ENCODE measurements around the gene RTL1. TPM values are rescaled to one million over a fixed set of nuclear protein-coding genes. Genes with fewer than 3 reads are reported as not detected.

RTL1 gene
- total RNA-seq, 1 donor from 2014 or later, result not detected

- H3K9me3 Mint-ChIP-seq (ENCODE audit: unreplicated experiment), result no peaks in the 10 kb centered on the region
- H3K27ac Mint-ChIP-seq (ENCODE audit: unreplicated experiment), result no peak overlapping the region
- DNase-seq, result no peak
- H3K4me1 Mint-ChIP-seq (ENCODE audit: low read depth, unreplicated experiment), result no peaks in the 10 kb centered on the region
- no peak for TF ChIP-seq CTCF (IDR thresholded peaks at IDR 0.05; ENCODE audit: partially characterized antibody, unreplicated experiment)
- no peak overlapping the region for H3K4me3 Mint-ChIP-seq (ENCODE audit: unreplicated experiment)
- H3K27me3 Mint-ChIP-seq (ENCODE audit: unreplicated experiment), result no peaks in the 10 kb centered on the region
- H3K36me3 Mint-ChIP-seq (ENCODE audit: unreplicated experiment), result no peaks in the 10 kb centered on the region
These were observed 11.1 kb upstream of the RTL1 start for GRCh38 chr14:100914597-100915021.

- no peak overlapping the region for H3K4me3 Mint-ChIP-seq (ENCODE audit: unreplicated experiment)
- no peak for DNase-seq
- no peaks in the 10 kb centered on the region for H3K27me3 Mint-ChIP-seq (ENCODE audit: unreplicated experiment)
- no peaks in the 10 kb centered on the region for H3K4me1 Mint-ChIP-seq (ENCODE audit: low read depth, unreplicated experiment)
- H3K9me3 Mint-ChIP-seq (ENCODE audit: unreplicated experiment), result no peaks in the 10 kb centered on the region
- no peak for TF ChIP-seq CTCF (IDR thresholded peaks at IDR 0.05; ENCODE audit: partially characterized antibody, unreplicated experiment)
- no peaks in the 10 kb centered on the region for H3K36me3 Mint-ChIP-seq (ENCODE audit: unreplicated experiment)
- no peak overlapping the region for H3K27ac Mint-ChIP-seq (ENCODE audit: unreplicated experiment)
These were observed 8.3 kb upstream of the RTL1 start for GRCh38 chr14:100911665-100912316.

- Mint-ChIP-seq H3K4me1 (ENCODE audit: low read depth, unreplicated experiment) (no peaks in the 10 kb centered on the region), H3K27ac (ENCODE audit: unreplicated experiment) (no peak overlapping the region), H3K27me3 (ENCODE audit: unreplicated experiment) (no peaks in the 10 kb centered on the region), H3K9me3 (ENCODE audit: unreplicated experiment) (no peaks in the 10 kb centered on the region), H3K36me3 (ENCODE audit: unreplicated experiment) (no peaks in the 10 kb centered on the region), H3K4me3 (ENCODE audit: unreplicated experiment) (no peak overlapping the region)
- TF ChIP-seq CTCF (IDR thresholded peaks at IDR 0.05; ENCODE audit: partially characterized antibody, unreplicated experiment), result no peak
- DNase-seq, result no peak
These were observed 7.6 kb upstream of the RTL1 start for GRCh38 chr14:100910888-100911664.

GRCh38 chr14:100909439-100909838 is 5.9 kb upstream of the RTL1 start:
- H3K27ac Mint-ChIP-seq (ENCODE audit: unreplicated experiment), result no peak overlapping the region
- H3K36me3 Mint-ChIP-seq (ENCODE audit: unreplicated experiment), result no peaks in the 10 kb centered on the region
- peaks cover 2% of the 10 kb centered on the region for H3K27me3 Mint-ChIP-seq (ENCODE audit: unreplicated experiment)

More at GRCh38 chr14:100909439-100909838, 5.9 kb upstream of the RTL1 start:
- peaks cover 4% of the 10 kb centered on the region for H3K4me1 Mint-ChIP-seq (ENCODE audit: low read depth, unreplicated experiment)
- no peak for DNase-seq
- H3K9me3 Mint-ChIP-seq (ENCODE audit: unreplicated experiment), result peaks cover 6% of the 10 kb centered on the region
- no peak for TF ChIP-seq CTCF (IDR thresholded peaks at IDR 0.05; ENCODE audit: partially characterized antibody, unreplicated experiment)
- H3K4me3 Mint-ChIP-seq (ENCODE audit: unreplicated experiment), result no peak overlapping the region

Data from glutamatergic neuron (in vitro differentiated cells).